BJ (cell line): Measurements from ENCODE around the gene CTSZ. TPM values are rescaled to one million over a fixed set of nuclear protein-coding genes. Genes with fewer than 3 reads are reported as not detected.
A peak's percentile ranks its signal among the peaks of the same experiment; 100 is the strongest.
"Not testable (repeated sequence)": the region's sequence is repeated elsewhere in the genome, so short reads cannot be mapped to it uniquely, and the experiment has no call there.

Experiments
- CTCF ChIA-PET: fragments of 350-600 bp; formaldehyde crosslinking; extraction: SDS; loops from one replicate; lab custom pipeline; 2021; ENCODE audit warnings: antibody characterized with exemption, inconsistent platforms; lab: Yijun Ruan, JAX
- POLR2A ChIA-PET: fragments of 300-600 bp; sonication (Branson Sonifier 250); formaldehyde crosslinking; extraction: SDS; loops from one replicate; lab custom pipeline; 2021; ENCODE audit warnings: antibody characterized with exemption; lab: Charles Lee
- DNase-seq: peaks from one replicate; pipeline ENCODE4 v3.0.0-alpha.2; 2011; ENCODE audit warnings: low read depth
- H3K27me3 ChIP-seq: 2 replicates; pipeline ENCODE4 v1.6.0; 2011; ENCODE audit warnings: low read length; ENCODE audit not compliant: control insufficient read depth, insufficient read depth
- H3K36me3 ChIP-seq: 2 replicates; pipeline ENCODE4 v1.5.1; 2011; ENCODE audit warnings: low read length; ENCODE audit not compliant: control insufficient read depth, insufficient read depth
- H3K4me3 ChIP-seq: 2 replicates; pipeline ENCODE4 v1.5.1; 2011; ENCODE audit warnings: low read depth, mild to moderate bottlenecking, control low read depth, low read length
- CTCF ChIP-seq: IDR thresholded peaks from 2 replicates; pipeline ENCODE4 v1.5.1; 2011; ENCODE audit warnings: low read depth, mild to moderate bottlenecking, control low read depth, inconsistent platforms, low read length, moderate library complexity; ENCODE audit not compliant: insufficient read depth
- polyA plus RNA-seq: library from polyadenylated mRNA; depleted of rRNA; stranded (reverse); fragments of >200 nt; gene quantifications from 2 replicates; pipeline ENCODE4 v1.2.3, GENCODE V29; 2011

The CTSZ gene
- polyA plus RNA-seq, 1 experiment: 288 TPM

GRCh38 chr20:58963060-58963584, 43.9 kb downstream of the CTSZ start:
- H3K4me3 ChIP-seq: no peak overlapping the region
- ChIA-PET POLR2A (no interaction called here), CTCF (interaction anchor here (1.0 kb wide), 1 partner anchor 37 kb away, joined by 3 read pairs; no protein-coding TSS in a partner anchor)
- DNase-seq: no peak
- peak; percentile 22; the same call in 1 of the 2 replicates for TF ChIP-seq CTCF
- no peaks in the 10 kb centered on the region for H3K36me3 ChIP-seq
- peaks cover 3% of the 10 kb centered on the region for H3K27me3 ChIP-seq

- Histone ChIP-seq H3K36me3 (no peaks in the 10 kb centered on the region), H3K4me3 (no peak overlapping the region), H3K27me3 (peaks cover 3% of the 10 kb centered on the region; the same call in 1 of the 2 replicates)
- POLR2A ChIA-PET: no interaction called here
- DNase-seq: no peak
- CTCF ChIA-PET: no interaction called here
- no peak for TF ChIP-seq CTCF
These were observed 47.4 kb downstream of the CTSZ start for GRCh38 chr20:58959652-58960051.

GRCh38 chr20:58956078-58956477, 51.0 kb downstream of the CTSZ start:
- Histone ChIP-seq H3K4me3 (no peak overlapping the region), H3K27me3 (0 out of 2 replicates have a peak, but pooled peaks cover 1% of the 10 kb centered on the region), H3K36me3 (no peaks in the 10 kb centered on the region)
- no peak for DNase-seq
- TF ChIP-seq CTCF: no peak
- ChIA-PET CTCF (interaction anchor here (0.6 kb wide), 1 partner anchor 13 kb away, joined by 4 read pairs; no protein-coding TSS in a partner anchor), POLR2A (no interaction called here)

- POLR2A ChIA-PET: no interaction called here
- CTCF ChIA-PET: no interaction called here
- Histone ChIP-seq H3K36me3 (no peaks in the 10 kb centered on the region), H3K4me3 (no peak overlapping the region), H3K27me3 (no peaks in the 10 kb centered on the region)
- DNase-seq: no peak
- TF ChIP-seq CTCF: no peak
These were observed 54.0 kb downstream of the CTSZ start for GRCh38 chr20:58953050-58953449.

GRCh38 chr20:58950603-58951002, 56.5 kb downstream of the CTSZ start:
- no peak for DNase-seq
- no peak overlapping the region for H3K4me3 ChIP-seq
- H3K27me3 ChIP-seq: no peaks in the 10 kb centered on the region
- no peak for TF ChIP-seq CTCF
- CTCF ChIA-PET: no interaction called here
- H3K36me3 ChIP-seq: no peaks in the 10 kb centered on the region
- POLR2A ChIA-PET: no interaction called here

GRCh38 chr20:58947797-58948388, 59.2 kb downstream of the CTSZ start:
- not testable (repeated sequence) for DNase-seq

More at GRCh38 chr20:58947797-58948388, 59.2 kb downstream of the CTSZ start:
- POLR2A ChIA-PET, H3K4me3 ChIP-seq, CTCF ChIA-PET, H3K27me3 ChIP-seq, H3K36me3 ChIP-seq: not testable (repeated sequence)
